Common myeloid progenitor, CD34-positive (primary cell): ENCODE data around the gene WDR18. TPM values are rescaled to one million over a fixed set of nuclear protein-coding genes. Genes with fewer than 3 reads are reported as not detected.

Experiments used
- CTCF ChIA-PET: fragments of 350-600 bp; sonication (Branson Sonifier 250); formaldehyde crosslinking; loops from one replicate; lab custom pipeline; 2021; ENCODE audit warnings: antibody characterized with exemption; lab: Charles Lee
- POLR2A ChIA-PET: fragments of 350-600 bp; sonication (Branson Sonifier 250); formaldehyde crosslinking; loops from one replicate; lab custom pipeline; 2021; ENCODE audit warnings: antibody characterized with exemption; lab: Charles Lee
- DNase-seq, 3 donors: peaks; one replicate each; pipeline versions ENCODE4 v3.0.0 to v3.0.0-alpha.2; 2013
- H3K27ac ChIP-seq, 2 experiments: 1 replicate in 1 of 2; 2 replicates in 1 of 2; pipeline ENCODE4 v1.7.0; 2013; ENCODE audit warnings: inconsistent platforms in 2 of 2, low read length in 2 of 2, mild to moderate bottlenecking in 2 of 2, low read depth in 1 of 2, moderate library complexity in 1 of 2; ENCODE audit not compliant: severe bottlenecking in 2 of 2, insufficient read depth in 1 of 2, poor library complexity in 1 of 2
- H3K27me3 ChIP-seq, 5 experiments: replicated peaks in 2 of 5; 1 replicate in 3 of 5; 2 replicates in 2 of 5; pipeline versions ENCODE4 v1.6.1 to v1.7.0; 2013; ENCODE audit warnings: low read length in 4 of 5, mild to moderate bottlenecking in 2 of 5, moderate library complexity in 2 of 5, inconsistent platforms in 1 of 5; ENCODE audit not compliant: insufficient read depth in 5 of 5, control insufficient read depth in 4 of 5
- H3K36me3 ChIP-seq, 4 experiments: 1 replicate in 2 of 4; 2 replicates in 2 of 4; pipeline versions ENCODE4 v1.6.1 to v1.7.0; 2013; ENCODE audit warnings: low read length in 3 of 4, control low read depth in 1 of 4, mild to moderate bottlenecking in 1 of 4; ENCODE audit not compliant: control insufficient read depth in 4 of 4, insufficient read depth in 4 of 4
- H3K4me1 ChIP-seq, 4 experiments: 1 replicate in 3 of 4; 2 replicates in 1 of 4; pipeline versions ENCODE4 v1.6.1 to v1.7.1; 2013; ENCODE audit warnings: low read length in 3 of 4, mild to moderate bottlenecking in 3 of 4, control low read depth in 1 of 4, inconsistent platforms in 1 of 4, moderate library complexity in 1 of 4; ENCODE audit not compliant: control insufficient read depth in 4 of 4, insufficient read depth in 4 of 4; ENCODE audit errors: control extremely low read depth in 1 of 4
- H3K4me3 ChIP-seq, 7 experiments: 1 replicate in 4 of 7; 2 replicates in 3 of 7; pipeline versions ENCODE4 v1.5.1 to v1.7.0; 2013; ENCODE audit warnings: mild to moderate bottlenecking in 7 of 7, low read length in 6 of 7, moderate library complexity in 6 of 7, inconsistent platforms in 2 of 7, low read depth in 2 of 7, control low read depth in 1 of 7; ENCODE audit not compliant: insufficient read depth in 4 of 7, control insufficient read depth in 1 of 7; ENCODE audit errors: extremely low read depth in 1 of 7
- H3K9me3 ChIP-seq, 5 experiments: 1 replicate in 4 of 5; 2 replicates in 1 of 5; pipeline versions ENCODE4 v1.6.1 to v1.7.1; 2013; ENCODE audit warnings: low read length in 4 of 5, mild to moderate bottlenecking in 2 of 5, inconsistent platforms in 1 of 5, low read depth in 1 of 5, moderate library complexity in 1 of 5; ENCODE audit not compliant: control insufficient read depth in 4 of 5, insufficient read depth in 2 of 5; ENCODE audit errors: control extremely low read depth in 1 of 5
- WGBS: methylation state at CpG from one replicate; pipeline ENCODE4 v1.1.5; 2013; ENCODE audit not compliant: insufficient coverage; 5-methylcytosine and 5-hydroxymethylcytosine counted together
- polyA plus RNA-seq: library from polyadenylated mRNA; unstranded; fragments of 120-200 nt; gene quantifications from one replicate; pipeline ENCODE4 v1.2.1, GENCODE V29; 2013

The WDR18 gene
- polyA plus RNA-seq: 33.3 TPM

- Histone ChIP-seq H3K27ac (peak within 1 kb of the TSS; percentile 74 to 87), H3K36me3 (peaks cover 9 to 30% (median 25%) of the 10 kb centered on the region in 4 experiments), H3K4me1 (peaks cover 0 to 33% (median 19%) of the 10 kb centered on the region in 4 experiments), H3K4me3 (peak within 1 kb of the TSS; percentile 76 to 98 (median 93)), H3K27me3 (no peaks in the 10 kb centered on the region), H3K9me3 (no peaks in the 10 kb centered on the region)
- CTCF ChIA-PET: interaction anchor here (0.8 to 5.7 kb wide), 10 partner anchors 11 to 121 kb away, joined by 3 to 90 read pairs (median 4); no protein-coding TSS in a partner anchor
- DNase-seq: peak; percentile 86 to 92 (median 90)
- POLR2A ChIA-PET: interaction anchor here (1.2 to 1.8 kb wide), 3 partner anchors 37 to 75 kb away, joined by 4 to 6 read pairs (median 5); partner anchors contain the start of genes RNU6-2 and TMEM259
- 0% methylated on average over 37 of the region's 78 CpGs for WGBS
Measured at GRCh38 chr19:984165-984967, at the start of gene WDR18. TSS of gene WDR18 (plus strand) at chr19:984345. CDS start at chr19:984354, 9 bp downstream.

GRCh38 chr19:934865-935479, 49.2 kb upstream of the WDR18 start:
- peak in 2 of 3 donors; percentile 80 to 89 for DNase-seq
- Histone ChIP-seq H3K4me1 (peaks cover 0 to 54% (median 49%) of the 10 kb centered on the region in 4 experiments), H3K36me3 (peaks cover 0 to 40% (median 9%) of the 10 kb centered on the region in 4 experiments), H3K4me3 (peak overlapping the region in 4 of 7 experiments; percentile 28 to 51 (median 40)), H3K27me3 (no peaks in the 10 kb centered on the region), H3K27ac (peak overlapping the region in 1 of 2 experiments; percentile 34), H3K9me3 (no peaks in the 10 kb centered on the region)
- WGBS: 5% methylated on average over 30 of the region's 31 CpGs
- ChIA-PET CTCF (interaction anchor here (0.9 to 7.8 kb wide), 8 partner anchors 11 to 71 kb away, joined by 3 to 35 read pairs (median 6); partner anchors contain the start of gene WDR18), POLR2A (interaction anchor here (0.9 to 1.0 kb wide), 2 partner anchors 11 to 13 kb away, joined by 3 to 5 read pairs; no protein-coding TSS in a partner anchor)

GRCh38 chr19:936175-936546, 48.0 kb upstream of the WDR18 start:
- ChIA-PET CTCF (interaction anchor here (0.8 to 7.8 kb wide), 9 partner anchors 11 to 73 kb away, joined by 3 to 35 read pairs (median 4); partner anchors contain the start of gene WDR18), POLR2A (no interaction called here)
- Histone ChIP-seq H3K27ac (no peak overlapping the region), H3K27me3 (no peaks in the 10 kb centered on the region), H3K4me3 (no peak overlapping the region), H3K36me3 (peaks cover 0 to 40% (median 5%) of the 10 kb centered on the region in 4 experiments), H3K4me1 (peaks cover 0 to 64% (median 60%) of the 10 kb centered on the region in 4 experiments), H3K9me3 (no peaks in the 10 kb centered on the region)
- no peak for DNase-seq
- 98% methylated on average over 7 of the region's 10 CpGs for WGBS

- peaks cover 0 to 47% (median 5%) of the 10 kb centered on the region in 4 experiments for H3K36me3 ChIP-seq
- H3K27ac ChIP-seq: no peak overlapping the region
- H3K27me3 ChIP-seq: no peaks in the 10 kb centered on the region
- CTCF ChIA-PET: interaction anchor here (0.9 to 7.8 kb wide), 2 partner anchors 14 to 168 kb away, joined by 3 to 35 read pairs; no protein-coding TSS in a partner anchor
- WGBS: 95% methylated on average over 10 of the region's 16 CpGs
- no peak for DNase-seq
- H3K4me3 ChIP-seq: no peak overlapping the region
- H3K4me1 ChIP-seq: peaks cover 0 to 66% (median 62%) of the 10 kb centered on the region in 4 experiments
- H3K9me3 ChIP-seq: no peaks in the 10 kb centered on the region
- POLR2A ChIA-PET: no interaction called here
Measured at GRCh38 chr19:937259-937694, 46.9 kb upstream of the WDR18 start.

- Histone ChIP-seq H3K36me3 (peaks cover 0 to 52% (median 5%) of the 10 kb centered on the region in 4 experiments), H3K27ac (no peak overlapping the region), H3K4me3 (no peak overlapping the region), H3K9me3 (no peaks in the 10 kb centered on the region), H3K4me1 (peaks cover 0 to 62% (median 54%) of the 10 kb centered on the region in 4 experiments), H3K27me3 (no peaks in the 10 kb centered on the region)
- DNase-seq: no peak
- ChIA-PET CTCF (interaction anchor here (0.7 to 7.8 kb wide), 7 partner anchors 9 to 169 kb away, joined by 3 to 35 read pairs (median 4); no protein-coding TSS in a partner anchor), POLR2A (no interaction called here)
- 94% methylated on average over 21 of the region's 23 CpGs for WGBS
Measured at GRCh38 chr19:938233-938923, 45.8 kb upstream of the WDR18 start.

GRCh38 chr19:939439-939838, 44.7 kb upstream of the WDR18 start:
- no peaks in the 10 kb centered on the region for H3K9me3 ChIP-seq
- peaks cover 0 to 51% (median 46%) of the 10 kb centered on the region in 4 experiments for H3K4me1 ChIP-seq
- no peak for DNase-seq
- H3K36me3 ChIP-seq: peaks cover 0 to 56% (median 8%) of the 10 kb centered on the region in 4 experiments
- H3K4me3 ChIP-seq: no peak overlapping the region
- no peaks in the 10 kb centered on the region for H3K27me3 ChIP-seq
- CTCF ChIA-PET: interaction anchor here (1.1 to 7.8 kb wide), 3 partner anchors 9 to 16 kb away, joined by 3 to 35 read pairs (median 4); no protein-coding TSS in a partner anchor
- POLR2A ChIA-PET: interaction anchor here (0.7 kb wide), 1 partner anchor 17 kb away, joined by 3 read pairs; no protein-coding TSS in a partner anchor
- no peak overlapping the region for H3K27ac ChIP-seq
- 96% methylated on average over 20 of the region's 22 CpGs for WGBS
